Skeletal muscle cell (primary cell): ENCODE data around the gene GNAI2.
A peak's percentile ranks its signal among the peaks of the same experiment; 100 is the strongest.
"Not testable (repeated sequence)": the region's sequence is repeated elsewhere in the genome, so short reads cannot be mapped to it uniquely, and the experiment has no call there.

Experiments
- DNase-seq: peaks from one replicate; pipeline ENCODE4 v3.0.0-alpha.2; 2010; ENCODE audit warnings: low read depth
- H3K4me3 ChIP-seq: 2 replicates; pipeline ENCODE4 v1.5.1; 2011; ENCODE audit warnings: low read depth, mild to moderate bottlenecking, control low read depth, low read length, moderate library complexity

The GNAI2 gene

DNA sequence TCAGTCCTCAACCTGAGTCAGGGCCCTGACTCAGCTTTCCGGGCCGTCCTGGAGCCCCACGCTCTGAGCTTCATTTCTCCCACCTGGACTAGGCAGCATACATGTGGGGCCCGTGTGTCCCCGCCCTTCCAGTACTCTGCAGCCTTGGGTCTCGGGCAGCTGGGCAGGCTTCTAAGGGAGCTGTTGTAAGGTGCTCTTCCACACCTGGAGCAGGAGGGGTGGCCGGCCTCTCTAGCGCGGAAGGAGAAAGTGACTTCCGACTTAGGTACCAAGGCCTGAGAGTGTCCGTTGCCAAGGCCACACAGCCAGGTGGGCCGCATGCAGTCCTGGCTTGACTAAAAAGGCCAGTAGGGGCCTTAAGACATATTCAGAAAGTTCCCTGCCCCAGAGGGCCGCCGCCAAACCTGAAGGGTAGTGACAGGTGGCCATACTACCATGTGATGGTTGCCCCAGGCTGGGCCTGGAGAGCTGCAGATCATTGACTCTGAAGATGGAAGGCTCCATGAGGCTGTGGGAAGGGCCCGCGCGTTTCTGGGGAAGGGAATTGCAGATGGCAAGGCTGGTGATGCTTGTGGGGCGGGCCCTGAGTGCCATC, 23.5 kb downstream of the GNAI2 start:
- DNase-seq, result no peak
- no peak overlapping the region for H3K4me3 ChIP-seq

DNA sequence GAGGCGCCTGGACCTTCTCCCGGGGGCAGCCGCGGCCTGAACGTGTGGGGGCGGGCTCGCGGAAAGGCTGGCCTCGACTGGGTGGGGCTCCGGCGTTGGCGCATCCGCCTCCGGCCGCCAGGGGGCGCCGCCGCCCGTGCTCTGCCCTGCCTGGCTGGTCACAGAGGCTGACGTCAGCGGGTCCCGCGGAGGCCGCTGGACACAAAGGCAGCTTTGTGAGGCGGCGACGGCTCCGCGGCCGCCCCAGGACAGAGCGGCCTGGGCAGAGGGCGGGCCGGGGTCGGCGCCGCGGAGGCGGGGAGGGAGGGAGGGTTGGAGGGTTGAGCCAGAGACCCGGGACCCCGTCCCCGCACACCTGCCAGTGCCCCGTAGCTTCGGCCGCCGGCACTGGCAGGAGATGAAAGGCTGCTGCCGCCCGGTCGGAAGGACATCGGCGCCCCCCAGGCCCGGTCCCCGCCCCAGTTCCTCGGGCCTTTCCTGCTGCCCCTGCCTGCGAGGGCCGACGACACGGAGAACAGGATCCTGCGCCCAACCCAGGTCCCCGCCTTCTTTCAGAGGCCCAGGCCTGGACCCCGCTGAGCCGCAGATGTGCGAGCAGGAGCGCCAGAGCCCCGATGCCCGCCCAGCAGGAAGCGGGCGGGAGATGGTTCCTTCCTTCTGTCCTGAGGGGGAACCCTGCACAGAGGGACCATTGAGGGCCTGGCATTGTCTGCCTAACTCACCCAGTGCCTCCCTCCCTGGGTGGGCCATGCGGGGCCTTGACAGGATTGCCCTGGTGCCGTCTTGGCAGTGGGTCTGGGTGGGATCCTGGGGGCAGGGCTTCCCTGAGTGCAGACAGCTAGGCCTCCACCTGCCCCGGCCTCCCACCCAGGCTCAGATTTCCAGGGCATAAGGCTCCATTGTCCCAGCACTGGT, 24.3 kb downstream of the GNAI2 start:
- DNase-seq, result peak; percentile 49
- peak overlapping the region; percentile 57 for H3K4me3 ChIP-seq

DNA sequence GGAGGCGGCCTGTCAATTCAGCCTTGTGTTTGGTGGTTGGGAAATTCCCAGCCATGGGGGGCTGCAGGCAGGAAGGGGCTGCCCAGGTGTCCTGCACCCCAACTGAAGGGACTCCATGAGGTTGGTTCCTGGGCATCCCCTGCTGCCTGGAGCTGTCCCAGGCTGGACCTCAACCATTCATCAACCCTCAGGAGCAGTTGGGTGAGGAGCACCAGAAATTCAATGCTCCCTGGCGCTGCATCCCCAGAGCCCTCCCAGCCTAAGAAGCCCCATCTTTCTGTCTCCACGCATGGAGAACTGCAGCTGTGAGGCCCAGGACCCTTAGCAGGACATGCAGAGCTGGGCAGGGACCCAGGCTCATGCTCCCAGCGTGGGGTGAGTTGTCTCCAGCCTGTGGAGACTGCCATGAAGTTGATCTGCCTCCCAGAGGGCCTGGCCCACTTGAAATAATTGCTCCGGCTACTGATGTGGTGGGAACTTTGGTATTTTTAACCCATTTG, 25.0 kb downstream of the GNAI2 start:
- no peak for DNase-seq
- peak overlapping the region; percentile 57 for H3K4me3 ChIP-seq

DNA sequence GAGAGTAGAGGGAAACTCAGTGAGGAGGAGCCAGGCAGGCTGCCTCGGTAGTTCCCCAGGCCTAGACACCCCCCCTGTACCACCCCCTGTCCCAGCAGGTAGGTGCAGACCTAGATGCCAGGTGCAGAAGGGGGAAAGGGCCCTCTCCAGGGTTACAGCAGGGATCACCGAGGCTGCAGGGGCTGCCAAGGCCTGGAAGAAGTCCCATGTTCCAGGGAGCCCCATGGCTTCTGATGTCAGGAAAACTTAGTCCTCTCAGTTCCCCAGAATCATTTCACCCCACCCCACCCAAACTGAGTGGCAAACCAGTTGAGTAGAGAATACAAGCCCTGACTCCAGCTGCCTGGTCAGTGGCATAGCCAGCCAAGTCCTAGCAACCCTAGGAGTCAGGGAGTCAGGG, 25.5 kb downstream of the GNAI2 start:
- no peak overlapping the region for H3K4me3 ChIP-seq
- DNase-seq, result no peak

DNA sequence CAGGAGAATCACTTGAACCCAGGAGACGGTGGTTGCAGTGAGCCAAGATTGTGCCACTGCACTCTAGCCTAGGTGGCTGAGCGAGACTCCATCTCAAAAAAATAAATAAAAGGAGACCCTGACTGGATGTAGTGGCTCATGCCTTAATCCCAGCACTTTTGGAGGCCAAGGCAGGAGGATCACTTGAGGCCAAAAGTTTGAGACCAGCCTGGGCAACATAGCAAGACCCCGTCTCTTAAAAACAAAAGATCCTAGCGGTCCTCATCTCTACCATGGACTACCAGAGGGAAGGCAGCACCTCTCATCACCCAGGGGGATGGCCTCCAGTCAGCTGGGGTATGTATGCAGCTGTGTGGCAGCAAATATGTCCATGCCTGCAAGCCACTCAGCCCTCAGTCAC, 26.2 kb downstream of the GNAI2 start:
- H3K4me3 ChIP-seq, DNase-seq: not testable (repeated sequence)

DNA sequence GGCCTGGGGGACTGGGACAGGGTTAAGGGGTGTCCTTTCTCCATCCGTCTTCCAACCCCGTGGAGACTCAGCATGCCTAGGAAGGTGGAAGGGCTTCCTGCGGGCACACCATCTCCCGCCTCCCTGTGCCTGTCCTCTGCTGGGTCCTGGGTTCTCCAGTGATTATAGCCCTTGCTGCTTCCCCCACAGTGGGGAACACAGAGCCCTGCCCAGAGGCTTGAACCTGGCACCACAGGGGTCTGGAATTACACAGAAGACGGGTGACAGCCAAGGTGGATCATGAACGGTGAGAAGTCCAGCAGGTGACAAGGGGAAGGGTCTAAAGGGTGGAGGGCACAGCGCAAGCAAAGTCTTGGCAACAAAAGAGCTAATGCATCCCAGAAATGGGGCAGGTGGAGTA, 26.8 kb downstream of the GNAI2 start:
- no peak overlapping the region for H3K4me3 ChIP-seq

DNA sequence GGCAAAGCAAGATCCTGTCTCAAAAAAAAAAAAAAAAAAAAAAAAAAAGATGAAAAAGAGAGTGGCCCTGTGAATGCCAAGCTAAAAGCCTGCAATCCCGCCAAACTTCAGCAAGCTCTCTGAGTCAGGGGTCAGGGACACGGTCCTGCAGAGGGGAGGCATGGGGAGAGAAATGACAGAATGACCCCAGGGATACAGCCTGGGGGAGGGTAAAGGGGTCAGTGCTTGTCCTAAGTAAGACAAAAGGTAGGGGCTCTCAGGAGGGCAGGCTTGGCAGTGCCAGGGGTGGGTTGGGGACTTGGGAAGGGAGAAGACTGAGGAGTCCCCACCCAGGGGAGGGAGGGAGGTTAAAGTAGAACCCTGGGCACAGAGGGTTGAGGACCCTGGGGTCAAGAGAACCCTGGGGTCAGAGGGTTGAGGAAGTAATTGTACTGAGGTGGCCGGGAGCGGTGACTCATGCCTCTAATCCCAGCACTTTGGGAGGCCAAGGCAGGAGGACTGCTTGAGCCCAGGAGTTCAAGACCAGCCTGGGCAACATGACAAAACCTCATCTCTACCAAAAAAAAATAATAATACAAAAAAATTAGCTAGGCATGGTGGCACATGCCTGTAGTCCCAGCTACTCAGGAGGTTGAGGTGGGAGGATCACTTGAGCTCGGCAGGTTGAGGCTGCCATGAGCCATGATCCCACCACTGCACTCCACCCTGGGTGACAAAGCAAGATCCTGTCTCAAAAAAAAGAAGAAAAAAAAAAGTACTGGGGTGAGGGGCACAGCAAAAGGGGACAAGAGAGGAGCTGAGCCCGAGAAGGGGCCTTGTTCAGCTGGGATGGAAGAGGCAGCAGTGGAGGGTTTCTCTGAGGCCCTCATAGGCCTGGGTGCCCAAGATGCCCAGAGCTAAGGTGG, 27.7 kb downstream of the GNAI2 start:
- H3K4me3 ChIP-seq, result no peak overlapping the region
- no peak for DNase-seq

More for the DNA sequence above, 26.8 kb downstream of the GNAI2 start:
- no peak for DNase-seq

DNA sequence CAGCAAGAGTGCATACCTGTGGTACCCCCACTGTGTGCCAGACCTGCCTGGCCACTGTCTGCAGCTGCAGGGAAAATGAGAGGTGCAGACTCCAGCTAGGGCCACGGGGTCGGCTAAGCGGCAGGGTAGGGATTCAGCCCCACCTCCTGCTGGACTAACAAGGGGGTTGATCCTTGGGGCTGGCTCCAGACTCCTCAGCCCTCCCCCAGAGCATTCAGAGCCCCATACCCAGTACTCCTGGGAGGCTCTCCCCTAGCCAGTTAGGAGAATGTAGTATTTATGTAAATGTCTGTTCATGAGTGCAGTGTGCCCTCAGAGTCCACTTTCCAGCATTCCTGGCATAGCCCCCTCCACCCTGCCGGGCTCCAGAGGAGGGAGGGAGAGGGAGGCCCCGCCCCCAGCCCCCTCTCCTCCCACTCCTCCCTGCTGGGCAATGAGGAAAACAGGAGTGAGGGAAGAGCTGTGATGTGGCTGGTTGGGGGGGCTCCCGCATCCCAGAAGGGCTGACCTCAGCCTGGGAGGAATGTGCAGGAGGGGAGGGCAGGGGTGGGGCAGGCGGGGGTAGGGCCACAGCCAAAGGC, 28.5 kb downstream of the GNAI2 start:
- peak; percentile 79 for DNase-seq
- H3K4me3 ChIP-seq, result no peak overlapping the region

DNA sequence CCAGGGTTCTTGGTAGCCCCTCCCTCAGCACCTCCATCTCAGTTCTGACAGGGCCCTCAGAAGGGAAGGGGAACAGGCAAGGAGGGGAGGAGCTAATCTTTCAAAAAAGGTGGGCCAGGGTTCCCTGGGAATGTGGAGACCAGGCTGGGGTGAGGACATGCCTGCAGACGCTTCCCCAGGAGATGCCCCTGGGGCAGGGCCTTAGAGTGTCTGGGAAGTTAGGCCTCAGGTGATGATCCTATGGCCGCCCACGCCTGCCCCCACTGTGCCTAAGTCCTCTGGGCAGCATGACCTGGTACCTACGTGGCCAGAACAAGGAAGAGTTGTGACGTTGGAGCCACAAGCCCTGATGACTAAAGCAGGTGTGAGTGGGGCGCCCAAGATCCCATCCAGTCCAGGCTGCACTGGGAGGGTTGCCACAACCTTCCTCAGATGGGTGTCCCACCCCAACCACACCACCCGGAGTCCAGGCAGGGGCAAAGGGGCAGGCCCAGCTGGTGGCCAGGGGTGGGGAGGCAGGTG, 29.0 kb downstream of the GNAI2 start:
- H3K4me3 ChIP-seq, result no peak overlapping the region
- DNase-seq, result no peak

DNA sequence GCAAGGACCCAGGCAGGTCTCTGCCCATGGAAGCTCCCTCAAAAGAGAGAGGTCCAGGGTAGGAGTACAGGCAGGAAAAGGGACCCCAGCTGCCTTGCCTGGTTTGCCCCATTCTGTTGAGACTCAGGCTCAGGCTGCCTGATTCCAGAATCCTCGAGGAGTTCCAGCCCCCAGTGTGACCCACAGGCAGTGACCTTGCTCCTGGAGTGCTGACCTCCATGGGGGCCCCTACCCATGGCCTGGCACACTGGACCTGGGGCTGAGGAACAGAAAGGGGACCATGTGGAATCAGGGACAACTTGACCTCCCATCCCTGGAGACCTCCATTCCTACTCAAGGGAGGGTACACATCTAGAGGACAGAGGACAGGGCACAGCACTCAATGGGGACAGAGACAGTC, 29.6 kb downstream of the GNAI2 start:
- no peak overlapping the region for H3K4me3 ChIP-seq
- DNase-seq, result no peak

DNA sequence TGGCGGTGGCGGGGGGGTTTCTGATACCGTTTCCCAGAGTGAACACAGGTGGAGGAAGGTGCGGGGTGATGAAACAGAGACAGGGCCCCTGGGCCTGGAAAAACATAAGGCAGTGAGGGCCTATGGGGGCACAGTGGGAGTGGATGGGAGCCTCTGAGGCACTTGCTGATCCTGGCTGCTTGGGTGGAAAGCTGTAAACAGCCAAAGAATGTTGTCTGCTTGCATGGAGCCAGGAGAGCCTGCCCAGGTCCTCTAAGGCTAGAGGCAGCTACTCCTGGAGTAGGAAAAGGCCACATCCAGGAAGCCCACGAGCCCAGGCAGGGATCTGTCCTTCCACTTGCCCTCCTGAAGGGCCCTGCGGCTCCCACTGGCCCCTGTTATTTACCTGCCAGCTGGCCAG, 30.0 kb downstream of the GNAI2 start:
- no peak for DNase-seq

DNA sequence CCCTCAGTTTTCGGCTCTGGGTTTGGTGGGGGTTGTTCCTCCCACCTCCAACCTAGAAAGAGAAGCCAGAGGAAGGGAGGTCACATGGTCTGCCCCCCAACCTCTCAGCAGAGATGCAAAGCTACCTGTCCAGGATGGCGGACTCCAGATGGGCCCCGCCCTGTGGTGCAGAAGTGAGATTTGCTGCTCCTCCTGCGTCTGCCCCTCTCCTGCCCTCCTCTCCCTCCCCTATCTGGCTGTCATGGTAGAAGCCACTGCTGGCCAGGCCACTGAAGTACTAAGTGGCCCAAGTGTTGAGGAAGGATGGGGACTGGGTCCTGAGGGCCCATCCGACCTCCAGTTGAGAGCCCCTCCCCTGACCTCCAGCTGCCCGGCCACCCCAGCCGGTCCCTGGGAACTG, 30.8 kb downstream of the GNAI2 start:
- H3K4me3 ChIP-seq, result peak overlapping the region; percentile 53
- DNase-seq, result no peak

More for the DNA sequence above, 30.0 kb downstream of the GNAI2 start:
- H3K4me3 ChIP-seq, result no peak overlapping the region

DNA sequence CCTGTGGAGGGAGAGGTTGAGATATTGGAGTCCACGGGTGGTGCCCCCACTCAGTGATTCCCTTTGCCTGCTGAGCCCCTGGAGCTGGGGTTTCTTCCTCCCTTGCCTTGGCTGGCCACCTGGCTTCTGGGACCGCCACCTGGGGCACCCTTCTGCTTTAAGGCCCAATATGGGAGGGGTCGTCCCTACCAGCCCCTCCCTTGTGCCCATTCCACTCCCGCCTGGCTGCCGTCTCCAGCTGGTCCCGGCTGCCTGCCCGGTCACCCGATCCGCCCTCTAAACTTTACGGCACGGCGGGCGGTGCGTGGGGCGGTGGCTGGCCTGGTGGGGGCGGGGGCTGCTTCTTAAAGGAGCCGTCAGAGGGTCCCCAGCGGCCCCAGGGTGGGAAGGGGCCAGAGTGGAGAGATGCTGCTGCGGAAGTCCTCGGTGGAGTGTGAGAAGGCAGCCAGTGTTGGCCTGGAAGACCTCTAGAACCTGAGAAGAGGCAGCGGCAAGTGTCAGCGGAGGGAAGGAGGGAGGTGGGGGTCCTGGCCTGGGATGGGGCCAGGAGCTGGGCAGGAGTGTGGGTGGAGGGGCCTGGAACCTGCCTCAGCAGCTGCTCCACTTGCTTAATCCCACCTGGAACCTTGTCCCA, 31.4 kb downstream of the GNAI2 start:
- no peak for DNase-seq
- H3K4me3 ChIP-seq, result peak overlapping the region; percentile 53

DNA sequence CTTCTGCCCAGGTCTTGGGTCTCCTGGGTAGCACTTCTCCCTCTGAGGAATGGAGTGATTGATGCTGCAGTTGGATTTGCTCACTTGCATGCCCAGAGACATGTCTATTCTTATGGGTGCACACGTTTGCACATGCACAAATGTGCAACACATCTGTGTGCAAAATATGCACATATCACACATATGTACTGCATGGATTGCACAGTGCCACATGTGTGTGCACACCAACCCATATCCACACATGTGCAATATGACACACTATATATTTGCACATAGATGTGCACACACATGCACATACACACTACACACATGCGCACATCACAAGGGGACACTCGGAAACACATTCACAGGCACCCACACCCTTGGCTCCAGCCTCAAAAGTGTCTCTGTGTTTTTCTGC, 32.3 kb downstream of the GNAI2 start:
- DNase-seq, result no peak
- no peak overlapping the region for H3K4me3 ChIP-seq

DNA sequence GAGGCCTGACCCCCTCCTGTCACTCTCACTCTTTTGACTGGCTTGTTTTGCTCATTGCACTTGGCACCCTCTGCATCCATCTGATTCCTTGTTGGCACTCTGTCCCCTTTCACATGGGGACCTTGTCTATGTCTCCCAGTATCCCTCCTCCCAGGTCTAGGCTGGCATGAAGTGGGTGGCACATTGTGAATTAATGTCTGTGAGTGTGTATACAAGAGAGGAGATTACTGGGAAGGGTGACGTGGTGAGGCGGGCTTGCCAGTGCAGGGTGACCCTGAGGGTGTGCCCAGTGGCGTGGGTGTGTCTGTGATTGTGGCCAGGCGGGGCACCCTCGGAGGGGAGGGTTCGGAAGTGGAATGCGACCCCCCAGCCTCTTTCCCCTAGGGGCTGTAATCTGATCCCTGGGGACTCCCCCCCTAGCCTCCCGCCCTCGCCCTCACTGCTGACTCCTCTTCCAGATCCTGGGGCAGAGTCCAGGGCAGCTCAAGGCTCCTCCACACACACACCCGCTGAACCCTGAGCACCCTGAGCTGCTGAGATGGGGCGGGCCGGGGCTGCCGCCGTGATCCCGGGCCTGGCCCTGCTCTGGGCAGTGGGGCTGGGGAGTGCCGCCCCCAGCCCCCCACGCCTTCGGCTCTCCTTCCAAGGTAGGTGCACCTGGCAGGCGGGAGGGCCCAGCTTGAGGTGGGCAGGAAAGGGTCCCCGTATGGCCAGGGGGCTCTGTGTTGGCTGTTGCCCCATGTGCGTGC, 32.9 kb downstream of the GNAI2 start, which contains the start of gene SEMA3B:
SEMA3B (plus strand) TSS at position 445 of the 749 bp plus-strand sequence; CDS start at position 539, 94 bp downstream.
- peak within 1 kb of the TSS; percentile 53 for H3K4me3 ChIP-seq
- DNase-seq, result no peak

DNA sequence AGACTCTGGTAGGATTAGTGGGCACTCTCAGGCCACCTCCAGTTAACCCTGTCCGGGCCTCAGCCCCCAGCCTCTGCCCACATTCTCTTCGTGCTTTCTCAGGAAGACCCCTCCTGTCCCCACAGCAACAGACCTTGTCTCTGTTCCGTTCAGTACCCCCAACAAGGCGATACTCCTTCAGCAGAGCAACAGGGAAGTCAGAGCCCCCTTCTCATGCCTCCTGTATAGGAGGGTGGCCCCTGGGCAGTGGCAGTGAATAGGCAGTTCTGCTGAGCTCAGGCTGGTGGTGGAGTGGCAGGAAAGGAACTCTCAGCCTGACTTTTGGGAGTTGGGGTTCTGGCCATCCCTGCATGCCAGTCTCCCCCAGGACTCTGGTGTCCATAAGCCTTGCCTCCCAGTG, 33.5 kb downstream of the GNAI2 start:
- no peak overlapping the region for H3K4me3 ChIP-seq
- DNase-seq, result no peak

DNA sequence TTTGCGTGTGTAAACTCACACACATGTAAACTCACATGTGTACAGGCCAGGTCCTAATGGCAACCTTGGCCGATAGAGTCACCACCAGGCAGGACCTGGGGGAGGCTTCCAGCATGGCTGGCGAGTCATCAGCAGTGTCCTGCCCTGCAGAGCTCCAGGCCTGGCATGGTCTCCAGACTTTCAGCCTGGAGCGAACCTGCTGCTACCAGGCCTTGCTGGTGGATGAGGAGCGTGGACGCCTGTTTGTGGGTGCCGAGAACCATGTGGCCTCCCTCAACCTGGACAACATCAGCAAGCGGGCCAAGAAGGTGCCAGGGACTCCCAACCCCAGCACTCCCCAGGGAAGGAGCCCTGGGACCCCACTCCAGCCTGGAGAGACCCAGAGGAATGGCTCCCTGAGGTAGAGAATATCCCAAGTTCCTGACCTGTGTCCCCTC, 34.0 kb downstream of the GNAI2 start:
- DNase-seq, result no peak
- no peak overlapping the region for H3K4me3 ChIP-seq
